A549 (cell line): Measurements from ENCODE around the gene SAG. TPM values are rescaled to one million over a fixed set of nuclear protein-coding genes. Genes with fewer than 3 reads are reported as not detected.

Experiments
- ATAC-seq, 2 experiments: fragments of 200-7000 bp in 1 of 2; fragments of >200 bp in 1 of 2; cut with Nextera tagmentation in 1 of 2; cut with Tn5 transposase in 1 of 2; 3 replicates each; pipeline versions ENCODE4 v1.8.0 to v1.9.1; 2018 to 2020; ENCODE audit warnings: mild to moderate bottlenecking in 1 of 2, moderate library complexity in 1 of 2
- CTCF ChIA-PET: fragments of 300-600 bp; sonication (Branson Sonifier 250); formaldehyde crosslinking; extraction: SDS; loops from one replicate; lab custom pipeline; 2021; ENCODE audit warnings: antibody characterized with exemption, inconsistent platforms; lab: Yijun Ruan, JAX
- POLR2A ChIA-PET: fragments of 350-600 bp; formaldehyde crosslinking; extraction: SDS; loops from one replicate; lab custom pipeline; 2021; ENCODE audit warnings: antibody characterized with exemption, inconsistent platforms; lab: Yijun Ruan, JAX
- DNase-seq, 2 experiments: peaks; one replicate each; pipeline versions ENCODE4 v3.0.0 to v3.0.0-alpha.2; 2011 to 2016; ENCODE audit warnings: low read depth in 1 of 2, low spot score in 1 of 2
- FAIRE-seq: peaks from 2 replicates; lab custom pipeline; 2011; peaks lifted over from hg19 to GRCh38; lab: Jason Lieb, UNC
- H3K27ac ChIP-seq, 2 experiments: fragments of >200 bp; sonication (Bioruptor Twin); formaldehyde crosslinking; 3 replicates each; pipeline ENCODE4 v1.5.1; 2016 to 2017
- H3K4me1 ChIP-seq: fragments of >200 bp; sonication (Bioruptor Twin); formaldehyde crosslinking; 3 replicates; pipeline ENCODE4 v1.6.1; 2016
- H3K4me2 ChIP-seq: fragments of >200 bp; sonication (Bioruptor Twin); formaldehyde crosslinking; 3 replicates; pipeline ENCODE4 v1.6.1; 2016
- H3K4me3 ChIP-seq: fragments of >200 bp; sonication (Bioruptor Twin); formaldehyde crosslinking; 3 replicates; pipeline ENCODE4 v1.5.1; 2016
- H3K9me3 ChIP-seq: fragments of >200 bp; sonication (Bioruptor Twin); formaldehyde crosslinking; 3 replicates; pipeline ENCODE4 v1.6.1; 2016
- BHLHE40 ChIP-seq: IDR thresholded peaks from 2 replicates; pipeline ENCODE4 v1.6.1; 2012; ENCODE audit warnings: low read depth, low read length, inconsistent platforms
- CBX8 ChIP-seq: fragments of 200-600 bp; sonication (generic); IDR thresholded peaks from 2 replicates; pipeline ENCODE4 v1.6.1; 2016
- CEBPB ChIP-seq, 2 experiments: fragments of >200 bp in 1 of 2; sonication (Bioruptor Twin) in 1 of 2; formaldehyde crosslinking in 1 of 2; IDR thresholded peaks; 2 replicates each; pipeline ENCODE4 v1.6.1; 2012 to 2016
- CHD2 ChIP-seq: fragments of 150-350 bp; IDR thresholded peaks from 2 replicates; pipeline ENCODE4 v1.6.1; 2014; ENCODE audit warnings: low read length; ENCODE audit not compliant: partially characterized antibody
- EHMT2 ChIP-seq: fragments of 200-600 bp; sonication (generic); IDR thresholded peaks from 2 replicates; pipeline ENCODE4 v1.6.1; 2016; ENCODE audit warnings: antibody characterized with exemption, low read depth, mild to moderate bottlenecking, moderate library complexity
- FOSB ChIP-seq: fragments of 250-450 bp; sonication (Bioruptor Pico); IDR thresholded peaks from 2 replicates; pipeline ENCODE4 v1.5.0; 2020; ENCODE audit warnings: mild to moderate bottlenecking, moderate library complexity
- GATA3 ChIP-seq: IDR thresholded peaks from 2 replicates; pipeline ENCODE4 v1.6.1; 2012; ENCODE audit warnings: borderline replicate concordance
- HOXA7 ChIP-seq: fragments of 250-450 bp; sonication (Bioruptor Pico); IDR thresholded peaks from 2 replicates; pipeline ENCODE4 v1.5.0; 2020; ENCODE audit warnings: mild to moderate bottlenecking, moderate library complexity
- HOXB13 ChIP-seq: fragments of 250-450 bp; sonication (Bioruptor Pico); IDR thresholded peaks from 2 replicates; pipeline ENCODE4 v1.5.0; 2020; ENCODE audit warnings: low read depth, mild to moderate bottlenecking, moderate library complexity
- HOXB5 ChIP-seq: fragments of 250-450 bp; sonication (Bioruptor Pico); IDR thresholded peaks from 2 replicates; pipeline ENCODE4 v1.5.0; 2020; ENCODE audit warnings: mild to moderate bottlenecking, moderate library complexity
- NFE2L2 ChIP-seq: fragments of 150-350 bp; conservative IDR thresholded peaks from 2 replicates; pipeline ENCODE4 v1.6.1; 2014; ENCODE audit warnings: low read length
- POLR2AphosphoS2 ChIP-seq: conservative IDR thresholded peaks from 2 replicates; pipeline ENCODE4 v1.6.1; 2012; ENCODE audit warnings: low read length, improper control_type of control experiment, inconsistent platforms
- RARB ChIP-seq: fragments of 250-450 bp; sonication (Bioruptor Pico); IDR thresholded peaks from 2 replicates; pipeline ENCODE4 v1.8.0; 2021; ENCODE audit warnings: mild to moderate bottlenecking, moderate library complexity
- ZNF302 ChIP-seq: fragments of 250-450 bp; sonication (Bioruptor Pico); IDR thresholded peaks from 2 replicates; pipeline ENCODE4 v1.9.0; 2021; ENCODE audit warnings: inconsistent platforms, mild to moderate bottlenecking, moderate library complexity
- ZSCAN20 ChIP-seq: fragments of 250-450 bp; sonication (Bioruptor Pico); IDR thresholded peaks from 2 replicates; pipeline ENCODE4 v1.8.0; 2022; ENCODE audit warnings: mild to moderate bottlenecking, moderate library complexity
- WGBS: methylation state at CpG from one replicate; pipeline ENCODE4 v1.1.6; 2017; ENCODE audit errors: missing lambda C conversion rate; 5-methylcytosine and 5-hydroxymethylcytosine counted together
- polyA plus RNA-seq, 4 experiments: library from polyadenylated mRNA; depleted of rRNA in 3 of 4; stranded (reverse); fragments of >200 nt; fragmentation: RNase III in 1 of 4; extraction: RNeasy Plus Mini Kit Qiagen cat#74134 plus additional on column Dnase treatment in 1 of 4; gene quantifications; 2 replicates in 3 of 4; 3 replicates in 1 of 4; pipeline ENCODE4 v1.2.3, GENCODE V29; 2011 to 2017
- TF ChIP-seq, protein P1 (sequence below): fragments of 250-450 bp; sonication (Bioruptor Pico); IDR thresholded peaks from 2 replicates; pipeline ENCODE4 v1.5.0; 2021; ENCODE audit warnings: mild to moderate bottlenecking, moderate library complexity, borderline replicate concordance
- TF ChIP-seq, protein P2 (sequence below): fragments of 250-450 bp; sonication (Bioruptor Pico); IDR thresholded peaks from 2 replicates; pipeline ENCODE4 v1.5.0; 2020; ENCODE audit warnings: low read depth, mild to moderate bottlenecking, moderate library complexity
- TF ChIP-seq, protein P3 (sequence below): fragments of >200 bp; sonication (Bioruptor Twin); formaldehyde crosslinking; IDR thresholded peaks from 3 replicates; pipeline ENCODE4 v1.5.1; 2016
- TF ChIP-seq, protein P4 (sequence below): fragments of 200-600 bp; sonication (generic); IDR thresholded peaks from 2 replicates; pipeline ENCODE4 v1.6.1; 2016; ENCODE audit warnings: antibody characterized with exemption, mild to moderate bottlenecking, moderate library complexity

SAG gene
- polyA plus RNA-seq, 2 of the 4 experiments (the other 2 are of a cell fraction) = not detected

DNA sequence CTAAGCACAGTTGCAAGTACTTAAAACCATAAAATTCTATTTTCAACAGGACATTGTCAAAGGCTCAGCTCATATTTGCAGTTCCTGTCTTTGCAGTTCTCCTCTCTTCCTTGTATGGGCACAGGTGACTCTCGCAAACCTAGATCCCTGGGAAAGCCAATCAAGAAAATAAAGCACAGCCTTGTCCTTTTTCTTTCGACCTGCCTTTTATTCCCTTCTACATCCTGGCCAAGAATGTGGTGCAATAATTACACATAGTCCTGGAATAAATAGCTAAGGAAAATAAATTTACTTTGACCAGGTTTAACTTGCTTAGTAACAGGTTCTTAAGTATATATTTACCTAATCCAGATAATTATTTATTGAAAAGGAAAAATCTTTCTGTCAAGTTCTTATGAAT is 35.9 kb upstream of the SAG start:
- H3K27ac ChIP-seq = no peak overlapping the region
- H3K4me2 ChIP-seq = no peak overlapping the region
- ChIA-PET POLR2A (no interaction called here), CTCF (interaction anchor here (1.2 to 2.0 kb wide), 2 partner anchors 17 to 21 kb away, joined by 6 read pairs; partner anchors contain the start of gene ATG16L1)
- H3K9me3 ChIP-seq = no peaks in the 10 kb centered on the region
- no peak for DNase-seq
- no peaks in the 10 kb centered on the region for H3K4me1 ChIP-seq
- no peak overlapping the region for H3K4me3 ChIP-seq
- TF ChIP-seq GATA3 (no peak), BHLHE40 (no peak), POLR2AphosphoS2 (no peak), NFE2L2 (no peak), CEBPB (IDR thresholded peaks at IDR 0.05) (no peak)
- TF ChIP-seq, protein P1, sequence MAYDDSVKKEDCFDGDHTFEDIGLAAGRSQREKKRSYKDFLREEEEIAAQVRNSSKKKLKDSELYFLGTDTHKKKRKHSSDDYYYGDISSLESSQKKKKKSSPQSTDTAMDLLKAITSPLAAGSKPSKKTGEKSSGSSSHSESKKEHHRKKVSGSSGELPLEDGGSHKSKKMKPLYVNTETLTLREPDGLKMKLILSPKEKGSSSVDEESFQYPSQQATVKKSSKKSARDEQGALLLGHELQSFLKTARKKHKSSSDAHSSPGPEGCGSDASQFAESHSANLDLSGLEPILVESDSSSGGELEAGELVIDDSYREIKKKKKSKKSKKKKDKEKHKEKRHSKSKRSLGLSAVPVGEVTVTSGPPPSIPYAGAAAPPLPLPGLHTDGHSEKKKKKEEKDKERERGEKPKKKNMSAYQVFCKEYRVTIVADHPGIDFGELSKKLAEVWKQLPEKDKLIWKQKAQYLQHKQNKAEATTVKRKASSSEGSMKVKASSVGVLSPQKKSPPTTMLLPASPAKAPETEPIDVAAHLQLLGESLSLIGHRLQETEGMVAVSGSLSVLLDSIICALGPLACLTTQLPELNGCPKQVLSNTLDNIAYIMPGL (CRISPR knock-in tag) = no peak
- 86% methylated on average over 2 of the region's 2 CpGs for WGBS
- no peak for FAIRE-seq
- ATAC-seq = no peak

DNA sequence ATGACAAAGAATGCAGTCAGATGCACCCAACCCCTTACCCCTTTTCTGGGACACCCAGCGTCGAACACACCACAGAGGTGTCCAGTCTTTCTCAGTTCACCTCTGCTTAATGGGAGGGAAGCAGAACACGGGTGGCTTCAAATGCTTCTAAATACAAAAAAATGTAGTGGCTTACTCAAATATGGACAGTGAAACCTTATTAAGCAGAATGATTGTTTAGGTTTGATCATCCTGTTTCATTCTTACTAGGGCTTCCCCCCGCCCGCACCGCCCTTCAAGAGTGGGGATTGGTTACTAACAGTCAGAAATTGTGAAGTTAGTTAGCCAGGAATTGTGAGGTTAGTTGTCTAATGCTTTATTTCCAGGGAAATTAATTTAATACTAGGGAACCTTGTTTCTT is 34.5 kb upstream of the SAG start:
- ATAC-seq = no peak
- H3K4me3 ChIP-seq = no peak overlapping the region
- H3K27ac ChIP-seq = no peak overlapping the region
- TF ChIP-seq, protein P2, sequence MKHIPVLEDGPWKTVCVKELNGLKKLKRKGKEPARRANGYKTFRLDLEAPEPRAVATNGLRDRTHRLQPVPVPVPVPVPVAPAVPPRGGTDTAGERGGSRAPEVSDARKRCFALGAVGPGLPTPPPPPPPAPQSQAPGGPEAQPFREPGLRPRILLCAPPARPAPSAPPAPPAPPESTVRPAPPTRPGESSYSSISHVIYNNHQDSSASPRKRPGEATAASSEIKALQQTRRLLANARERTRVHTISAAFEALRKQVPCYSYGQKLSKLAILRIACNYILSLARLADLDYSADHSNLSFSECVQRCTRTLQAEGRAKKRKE (CRISPR knock-in tag) = no peak
- TF ChIP-seq ZNF302 (CRISPR knock-in tag) = no peak
- no peak for TF ChIP-seq FOSB (CRISPR knock-in tag)
- ChIA-PET CTCF (interaction anchor here (1.1 to 1.2 kb wide), 3 partner anchors 12 to 80 kb away, joined by 3 to 6 read pairs (median 5); no protein-coding TSS in a partner anchor), POLR2A (no interaction called here)
- no peak overlapping the region for H3K4me2 ChIP-seq
- H3K9me3 ChIP-seq = no peaks in the 10 kb centered on the region
- no peak for DNase-seq
- no peak for FAIRE-seq
- H3K4me1 ChIP-seq = no peaks in the 10 kb centered on the region
- WGBS = 86% methylated on average over 6 of the region's 6 CpGs

DNA sequence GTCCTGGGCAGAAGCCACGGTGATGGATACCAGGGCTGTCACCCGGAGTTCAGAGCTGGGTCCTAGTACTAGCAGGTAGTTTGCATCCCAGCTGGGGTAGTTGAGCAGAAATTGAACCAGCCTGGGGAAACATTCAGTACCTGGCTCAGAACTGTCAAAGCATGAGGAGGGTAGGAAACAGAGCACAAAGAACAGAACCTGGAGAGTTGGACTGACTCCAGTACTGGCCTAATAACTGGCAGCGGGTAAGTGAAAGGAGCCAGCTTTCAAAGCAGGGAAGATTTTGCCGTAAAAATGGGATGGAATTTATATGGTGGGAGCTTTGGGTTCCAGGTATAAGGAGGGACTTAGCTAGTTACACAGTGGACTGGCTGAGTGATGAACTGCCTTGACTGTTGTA is 32.4 kb upstream of the SAG start:
- Histone ChIP-seq H3K4me2 (no peak overlapping the region), H3K9me3 (no peaks in the 10 kb centered on the region)
- CTCF ChIA-PET = interaction anchor here (1.7 kb wide), 1 partner anchor 169 kb away, joined by 6 read pairs; no protein-coding TSS in a partner anchor
- DNase-seq = no peak
- TF ChIP-seq CBX8 = no peak
- TF ChIP-seq HOXB5 (CRISPR knock-in tag) = no peak
- no peak for TF ChIP-seq RARB (CRISPR knock-in tag)
- TF ChIP-seq, protein P3, sequence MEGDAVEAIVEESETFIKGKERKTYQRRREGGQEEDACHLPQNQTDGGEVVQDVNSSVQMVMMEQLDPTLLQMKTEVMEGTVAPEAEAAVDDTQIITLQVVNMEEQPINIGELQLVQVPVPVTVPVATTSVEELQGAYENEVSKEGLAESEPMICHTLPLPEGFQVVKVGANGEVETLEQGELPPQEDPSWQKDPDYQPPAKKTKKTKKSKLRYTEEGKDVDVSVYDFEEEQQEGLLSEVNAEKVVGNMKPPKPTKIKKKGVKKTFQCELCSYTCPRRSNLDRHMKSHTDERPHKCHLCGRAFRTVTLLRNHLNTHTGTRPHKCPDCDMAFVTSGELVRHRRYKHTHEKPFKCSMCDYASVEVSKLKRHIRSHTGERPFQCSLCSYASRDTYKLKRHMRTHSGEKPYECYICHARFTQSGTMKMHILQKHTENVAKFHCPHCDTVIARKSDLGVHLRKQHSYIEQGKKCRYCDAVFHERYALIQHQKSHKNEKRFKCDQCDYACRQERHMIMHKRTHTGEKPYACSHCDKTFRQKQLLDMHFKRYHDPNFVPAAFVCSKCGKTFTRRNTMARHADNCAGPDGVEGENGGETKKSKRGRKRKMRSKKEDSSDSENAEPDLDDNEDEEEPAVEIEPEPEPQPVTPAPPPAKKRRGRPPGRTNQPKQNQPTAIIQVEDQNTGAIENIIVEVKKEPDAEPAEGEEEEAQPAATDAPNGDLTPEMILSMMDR = no peak
- TF ChIP-seq ZSCAN20 (CRISPR knock-in tag) = no peak
- no peak for TF ChIP-seq POLR2AphosphoS2
- TF ChIP-seq, protein P4, sequence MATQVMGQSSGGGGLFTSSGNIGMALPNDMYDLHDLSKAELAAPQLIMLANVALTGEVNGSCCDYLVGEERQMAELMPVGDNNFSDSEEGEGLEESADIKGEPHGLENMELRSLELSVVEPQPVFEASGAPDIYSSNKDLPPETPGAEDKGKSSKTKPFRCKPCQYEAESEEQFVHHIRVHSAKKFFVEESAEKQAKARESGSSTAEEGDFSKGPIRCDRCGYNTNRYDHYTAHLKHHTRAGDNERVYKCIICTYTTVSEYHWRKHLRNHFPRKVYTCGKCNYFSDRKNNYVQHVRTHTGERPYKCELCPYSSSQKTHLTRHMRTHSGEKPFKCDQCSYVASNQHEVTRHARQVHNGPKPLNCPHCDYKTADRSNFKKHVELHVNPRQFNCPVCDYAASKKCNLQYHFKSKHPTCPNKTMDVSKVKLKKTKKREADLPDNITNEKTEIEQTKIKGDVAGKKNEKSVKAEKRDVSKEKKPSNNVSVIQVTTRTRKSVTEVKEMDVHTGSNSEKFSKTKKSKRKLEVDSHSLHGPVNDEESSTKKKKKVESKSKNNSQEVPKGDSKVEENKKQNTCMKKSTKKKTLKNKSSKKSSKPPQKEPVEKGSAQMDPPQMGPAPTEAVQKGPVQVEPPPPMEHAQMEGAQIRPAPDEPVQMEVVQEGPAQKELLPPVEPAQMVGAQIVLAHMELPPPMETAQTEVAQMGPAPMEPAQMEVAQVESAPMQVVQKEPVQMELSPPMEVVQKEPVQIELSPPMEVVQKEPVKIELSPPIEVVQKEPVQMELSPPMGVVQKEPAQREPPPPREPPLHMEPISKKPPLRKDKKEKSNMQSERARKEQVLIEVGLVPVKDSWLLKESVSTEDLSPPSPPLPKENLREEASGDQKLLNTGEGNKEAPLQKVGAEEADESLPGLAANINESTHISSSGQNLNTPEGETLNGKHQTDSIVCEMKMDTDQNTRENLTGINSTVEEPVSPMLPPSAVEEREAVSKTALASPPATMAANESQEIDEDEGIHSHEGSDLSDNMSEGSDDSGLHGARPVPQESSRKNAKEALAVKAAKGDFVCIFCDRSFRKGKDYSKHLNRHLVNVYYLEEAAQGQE = no peak
- TF ChIP-seq CEBPB (IDR thresholded peaks at IDR 0.05) = no peak
- TF ChIP-seq HOXA7 (CRISPR knock-in tag) = no peak
- no peak for TF ChIP-seq CHD2
- TF ChIP-seq EHMT2 = no peak
- TF ChIP-seq HOXB13 = no peak
- TF ChIP-seq, all 56 proteins: peak for 0
- ATAC-seq (no peak), FAIRE-seq (no peak)
- Histone ChIP-seq H3K27ac (no peak overlapping the region), H3K4me3 (no peak overlapping the region), H3K4me1 (no peaks in the 10 kb centered on the region)
- WGBS = 88% methylated on average over 4 of the region's 4 CpGs
- POLR2A ChIA-PET = no interaction called here
